IMR-90 (cell line): Measurements from ENCODE around the gene IFI35. TPM values are rescaled to one million over a fixed set of nuclear protein-coding genes. Genes with fewer than 3 reads are reported as not detected.

Experiments
- ATAC-seq: fragments of 200-7000 bp; cut with Tn5 transposase; 2 replicates; pipeline ENCODE4 v1.9.1; 2020; ENCODE audit warnings: low read depth, mild to moderate bottlenecking, moderate library complexity
- BruUV-seq: library from RNA; stranded (reverse); fragments of 400-500 nt; replicated peaks from 2 replicates; lab custom pipeline; 2021; lab: Mats Ljungman, UMichigan
- CTCF ChIA-PET: fragments of 300-600 bp; formaldehyde crosslinking; extraction: SDS; loops from one replicate; lab custom pipeline; 2021; ENCODE audit warnings: antibody characterized with exemption; lab: Yijun Ruan, JAX
- POLR2A ChIA-PET: fragments of 300-600 bp; sonication (Branson Sonifier 250); formaldehyde crosslinking; loops from one replicate; lab custom pipeline; 2022; ENCODE audit warnings: antibody characterized with exemption; ENCODE audit not compliant: unreplicated experiment; lab: Charles Lee
- DNase-seq: peaks from one replicate; pipeline ENCODE4 v3.0.0; 2013
- H2AFZ ChIP-seq: replicated peaks from 2 replicates; pipeline ENCODE3; 2013; ENCODE audit warnings: low read length, mild to moderate bottlenecking; ENCODE audit not compliant: poor library complexity
- H2AK5ac ChIP-seq: 2 replicates; pipeline ENCODE4 v1.6.1; 2013; ENCODE audit warnings: low read depth, low read length, inconsistent platforms
- H2AK9ac ChIP-seq: replicated peaks from 2 replicates; pipeline ENCODE3; 2013; ENCODE audit warnings: mild to moderate bottlenecking, low read depth, low read length, moderate library complexity; ENCODE audit not compliant: poor library complexity
- H2BK120ac ChIP-seq: 2 replicates; pipeline ENCODE4 v1.6.1; 2013; ENCODE audit warnings: low read depth, low read length, inconsistent platforms
- H2BK15ac ChIP-seq: 3 replicates; pipeline ENCODE4 v1.6.1; 2013; ENCODE audit warnings: low read depth, low read length, inconsistent platforms
- H2BK20ac ChIP-seq: 2 replicates; pipeline ENCODE4 v1.6.1; 2013; ENCODE audit warnings: low read depth, mild to moderate bottlenecking, inconsistent platforms, low read length, moderate library complexity
- H2BK5ac ChIP-seq: 2 replicates; pipeline ENCODE4 v1.6.1; 2013; ENCODE audit warnings: mild to moderate bottlenecking, low read depth, low read length, inconsistent platforms; ENCODE audit not compliant: poor library complexity, severe bottlenecking
- H3K14ac ChIP-seq: replicated peaks from 2 replicates; pipeline ENCODE4 v1.6.1; 2013; ENCODE audit warnings: low read depth, low read length, inconsistent platforms
- H3K18ac ChIP-seq: 2 replicates; pipeline ENCODE4 v1.6.1; 2013; ENCODE audit warnings: low read depth, low read length, control low read depth
- H3K23ac ChIP-seq: 2 replicates; pipeline ENCODE4 v1.6.1; 2013; ENCODE audit warnings: low read depth, low read length, inconsistent platforms
- H3K27ac ChIP-seq: 2 replicates; pipeline ENCODE4 v1.5.1; 2013; ENCODE audit warnings: mild to moderate bottlenecking, control low read depth, low read length; ENCODE audit not compliant: insufficient read depth
- H3K27me3 ChIP-seq: 2 replicates; pipeline ENCODE4 v1.6.1; 2013; ENCODE audit warnings: low read length; ENCODE audit not compliant: control insufficient read depth, insufficient read depth
- H3K36me3 ChIP-seq: 2 replicates; pipeline ENCODE4 v1.6.1; 2013; ENCODE audit warnings: low read length, mixed read lengths; ENCODE audit not compliant: control insufficient read depth, insufficient read depth
- H3K4ac ChIP-seq: 2 replicates; pipeline ENCODE4 v1.6.1; 2013; ENCODE audit warnings: low read depth, low read length, inconsistent platforms
- H3K4me1 ChIP-seq: 2 replicates; pipeline ENCODE4 v1.6.1; 2013; ENCODE audit warnings: low read length, mixed read lengths; ENCODE audit not compliant: control insufficient read depth, insufficient read depth
- H3K4me2 ChIP-seq: 2 replicates; pipeline ENCODE4 v1.6.1; 2013; ENCODE audit warnings: low read depth, mild to moderate bottlenecking, control low read depth, low read length, moderate library complexity
- H3K4me3 ChIP-seq: 2 replicates; pipeline ENCODE4 v1.5.1; 2013; ENCODE audit warnings: low read depth, mild to moderate bottlenecking, control low read depth, low read length, moderate library complexity; ENCODE audit not compliant: insufficient read depth
- H3K56ac ChIP-seq: 2 replicates; pipeline ENCODE4 v1.6.1; 2013; ENCODE audit warnings: low read length, inconsistent platforms; ENCODE audit not compliant: insufficient read depth; ENCODE audit errors: extremely low read depth
- H3K79me1 ChIP-seq, 2 experiments: 2 replicates each; pipeline ENCODE4 v1.6.1; 2013; ENCODE audit warnings: low read length in 2 of 2, inconsistent platforms in 1 of 2, low read depth in 1 of 2
- H3K9ac ChIP-seq: 2 replicates; pipeline ENCODE4 v1.6.1; 2013; ENCODE audit warnings: low read depth, low read length, control low read depth
- H3K9me1 ChIP-seq: 2 replicates; pipeline ENCODE4 v1.6.1; 2013; ENCODE audit warnings: low read length, inconsistent platforms; ENCODE audit not compliant: insufficient read depth
- H3K9me3 ChIP-seq: 2 replicates; pipeline ENCODE4 v1.6.1; 2013; ENCODE audit warnings: low read length; ENCODE audit not compliant: control insufficient read depth, insufficient read depth
- H4K20me1 ChIP-seq: 2 replicates; pipeline ENCODE4 v1.6.1; 2013; ENCODE audit warnings: low read length, inconsistent platforms; ENCODE audit not compliant: insufficient read depth
- H4K5ac ChIP-seq: 2 replicates; pipeline ENCODE4 v1.6.1; 2013; ENCODE audit warnings: mild to moderate bottlenecking, low read depth, low read length, control low read depth
- H4K8ac ChIP-seq, 2 experiments: 2 replicates each; pipeline ENCODE4 v1.6.1; 2013; ENCODE audit warnings: low read depth in 2 of 2, low read length in 2 of 2, control low read depth in 1 of 2, inconsistent platforms in 1 of 2
- H4K91ac ChIP-seq: 2 replicates; pipeline ENCODE4 v1.6.1; 2013; ENCODE audit warnings: low read depth, low read length, inconsistent platforms; ENCODE audit not compliant: insufficient read depth
- MAZ ChIP-seq: IDR thresholded peaks from 2 replicates; pipeline ENCODE4 v1.6.1; 2012; ENCODE audit warnings: low read depth, mild to moderate bottlenecking, low read length, improper control_type of control experiment, moderate library complexity, borderline replicate concordance
- NFE2L2 ChIP-seq: fragments of 150-350 bp; IDR thresholded peaks from 2 replicates; pipeline ENCODE4 v1.6.1; 2016; ENCODE audit warnings: low read depth, mild to moderate bottlenecking, low read length
- WGBS, 2 experiments: methylation state at CpG; one replicate each; pipeline versions ENCODE4 v1.1.5 to v1.1.7; 2013; ENCODE audit warnings: missing lambda C conversion rate in 2 of 2; ENCODE audit not compliant: insufficient read length in 1 of 2; ENCODE audit errors: extremely low coverage in 2 of 2; 5-methylcytosine and 5-hydroxymethylcytosine counted together
- dilution Hi-C: fragments of 300-500 bp; cut with HindIII; formaldehyde crosslinking; loops from one replicate; pipeline ENCODE4 v1.14.3; 2018; ENCODE audit warnings: low sequenced_read_pairs; ENCODE audit not compliant: unreplicated experiment
- in situ Hi-C: fragments of 300-500 bp; cut with MboI; formaldehyde crosslinking; loops from 3 replicates; pipeline ENCODE4 v1.14.3; 2019; ENCODE audit warnings: low sequenced_read_pairs, inconsistent platforms, mixed read lengths
- intact Hi-C: fragments of 100-400 bp; cut with micrococcal nuclease; formaldehyde crosslinking; loops from 2 replicates; pipeline ENCODE4 v1.10.0; 2022
- polyA plus RNA-seq, 3 experiments: library from polyadenylated mRNA; depleted of rRNA; stranded (reverse); fragments of >200 nt; gene quantifications; 2 replicates each; pipeline ENCODE4 v1.2.3, GENCODE V29; 2012; ENCODE audit warnings: low replicate concordance in 1 of 3
- total RNA-seq: library from RNA; depleted of rRNA; stranded (reverse); fragments of >200 nt; gene quantifications from 2 replicates; pipeline ENCODE4 v1.2.3, GENCODE V29; 2012
- TF ChIP-seq, protein P1 (sequence below): conservative IDR thresholded peaks from 2 replicates; pipeline ENCODE4 v1.5.1; 2012; ENCODE audit warnings: mild to moderate bottlenecking, low read depth, low read length, improper control_type of control experiment

Gene IFI35
- total and polyA plus RNA-seq, 2 of the 4 experiments (the other 2 are of a cell fraction): 15.8 to 17.0 TPM

DNA sequence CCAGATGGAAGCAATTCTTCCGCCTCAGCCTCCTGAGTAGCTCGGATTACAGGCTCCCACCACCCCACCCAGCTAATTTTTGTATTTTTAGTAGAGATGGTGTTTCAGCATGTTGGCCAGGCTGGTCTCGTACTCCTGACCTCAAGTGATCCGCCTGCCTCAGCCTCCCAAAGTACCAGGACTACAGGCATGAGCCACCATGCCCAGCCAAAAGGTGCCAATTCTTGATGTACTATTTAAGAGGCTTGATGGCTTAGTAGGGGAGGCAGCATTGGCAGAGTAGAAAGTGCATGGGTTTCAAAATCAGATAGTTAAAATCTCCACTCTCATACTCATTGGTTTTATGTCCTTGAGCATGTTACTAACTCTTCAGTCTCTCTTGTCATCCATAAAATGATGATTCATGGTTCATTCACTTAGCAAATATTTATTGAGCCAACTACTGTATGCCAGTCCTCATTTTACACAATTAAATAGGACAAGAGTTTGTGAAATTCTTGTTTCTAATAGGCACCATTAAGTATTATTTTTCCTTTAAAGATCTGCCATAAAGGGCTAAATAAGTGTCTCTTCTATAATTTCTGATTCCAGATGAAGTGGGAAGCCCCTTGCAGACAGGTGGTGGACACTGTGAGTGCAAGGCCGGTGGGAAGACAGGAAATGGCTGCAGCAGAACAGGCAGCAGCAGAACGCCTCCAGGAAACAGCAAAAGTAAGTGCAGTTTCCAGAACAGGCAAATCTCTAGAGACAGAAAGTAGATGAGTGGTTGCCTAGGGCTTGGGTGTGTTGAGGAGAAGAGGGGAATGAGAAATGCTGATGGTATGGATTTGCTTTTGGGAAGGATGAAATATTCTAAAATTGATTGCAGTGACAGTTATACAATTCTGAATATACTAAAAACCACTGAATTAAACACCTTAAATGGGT lies 16.6 kb upstream of the IFI35 start:
- in situ Hi-C loops (loop anchor here (25.0 kb wide), 1 partner anchor 372 kb away; no protein-coding TSS in a partner anchor), dilution Hi-C loops (no loop called here), intact Hi-C loops (loop anchor here (10.0 kb wide), 1 partner anchor 325 kb away; no protein-coding TSS in a partner anchor)
- Histone ChIP-seq H2BK5ac (peak overlapping the region; percentile 68), H3K4ac (peak overlapping the region; percentile 70; the same call in 1 of the 2 replicates), H3K27ac (peak overlapping the region; percentile 26; the same call in 1 of the 2 replicates), H2AK5ac (peak overlapping the region; percentile 63; the same call in 1 of the 2 replicates), H3K79me1 (peaks cover 6 to 40% of the 10 kb centered on the region in 2 experiments; a peak in 3 of 4 replicates), H2BK15ac (peak overlapping the region; percentile 74; the same call in 1 of the 3 replicates), H3K9me3 (no peaks in the 10 kb centered on the region), H3K18ac (no peak overlapping the region), H3K23ac (no peak overlapping the region), H3K14ac (peak overlapping the region; percentile 89), H4K8ac (peak overlapping the region in 1 of 2 experiments; percentile 41; a peak in 1 of 4 replicates), H4K20me1 (no peaks in the 10 kb centered on the region), H2BK20ac (no peak overlapping the region), H4K91ac (no peak overlapping the region; the same call in 1 of the 2 replicates), H3K4me2 (no peak overlapping the region), H3K36me3 (peaks cover 42% of the 10 kb centered on the region), H3K4me1 (no peaks in the 10 kb centered on the region; the same call in 1 of the 2 replicates), H3K27me3 (no peaks in the 10 kb centered on the region), H3K56ac (no peak overlapping the region), H3K9me1 (peaks cover 14% of the 10 kb centered on the region), H3K4me3 (no peak overlapping the region), H2BK120ac (peak overlapping the region; percentile 64), H4K5ac (no peak overlapping the region), H3K9ac (no peak overlapping the region), H2AK9ac (no peak overlapping the region), H2AFZ (peak overlapping the region; percentile 4)
- CTCF ChIA-PET: no interaction called here
- POLR2A ChIA-PET: interaction anchor here (1.5 kb wide), 1 partner anchor 8 kb away, joined by 5 read pairs; the partner anchor contains the start of gene RPL27
- ATAC-seq: peak; percentile 58
- no CpG with 5 or more reads among the region's 6 CpGs for WGBS, 2 experiments
- no TSS peak for BruUV-seq
- DNase-seq: peak; percentile 26
- TF ChIP-seq MAZ: no peak
- 0 out of 2 replicates have a peak, but pooled peaks have one; percentile 30 for TF ChIP-seq NFE2L2
- TF ChIP-seq, protein P1, sequence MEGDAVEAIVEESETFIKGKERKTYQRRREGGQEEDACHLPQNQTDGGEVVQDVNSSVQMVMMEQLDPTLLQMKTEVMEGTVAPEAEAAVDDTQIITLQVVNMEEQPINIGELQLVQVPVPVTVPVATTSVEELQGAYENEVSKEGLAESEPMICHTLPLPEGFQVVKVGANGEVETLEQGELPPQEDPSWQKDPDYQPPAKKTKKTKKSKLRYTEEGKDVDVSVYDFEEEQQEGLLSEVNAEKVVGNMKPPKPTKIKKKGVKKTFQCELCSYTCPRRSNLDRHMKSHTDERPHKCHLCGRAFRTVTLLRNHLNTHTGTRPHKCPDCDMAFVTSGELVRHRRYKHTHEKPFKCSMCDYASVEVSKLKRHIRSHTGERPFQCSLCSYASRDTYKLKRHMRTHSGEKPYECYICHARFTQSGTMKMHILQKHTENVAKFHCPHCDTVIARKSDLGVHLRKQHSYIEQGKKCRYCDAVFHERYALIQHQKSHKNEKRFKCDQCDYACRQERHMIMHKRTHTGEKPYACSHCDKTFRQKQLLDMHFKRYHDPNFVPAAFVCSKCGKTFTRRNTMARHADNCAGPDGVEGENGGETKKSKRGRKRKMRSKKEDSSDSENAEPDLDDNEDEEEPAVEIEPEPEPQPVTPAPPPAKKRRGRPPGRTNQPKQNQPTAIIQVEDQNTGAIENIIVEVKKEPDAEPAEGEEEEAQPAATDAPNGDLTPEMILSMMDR: no peak
